GM20000 (cell line): ENCODE data around the gene MTX3.

ENCODE experiments used
- DNase-seq: peaks from one replicate; pipeline ENCODE4 v3.0.0; 2012; ENCODE audit warnings: low spot score
- CTCF ChIP-seq: IDR thresholded peaks from 2 replicates; pipeline ENCODE4 v1.5.1; 2012; ENCODE audit warnings: mild to moderate bottlenecking, control low read depth; ENCODE audit errors: extremely low read depth, missing control alignments

The MTX3 gene

GRCh38 chr5:80002677-80003076 is 11.6 kb upstream of the MTX3 start:
- no peak for DNase-seq
- no peak for TF ChIP-seq CTCF

- DNase-seq = no peak
- TF ChIP-seq CTCF = no peak
These were observed 8.7 kb upstream of the MTX3 start for GRCh38 chr5:79999722-80000121.

GRCh38 chr5:79992891-79993657 is 2.0 kb upstream of the MTX3 start:
- TF ChIP-seq CTCF = no peak
- no peak for DNase-seq

GRCh38 chr5:79990205-79990597 is 861 bp downstream of the MTX3 start:
- peak; percentile 52 for DNase-seq
- no peak for TF ChIP-seq CTCF

- no peak for DNase-seq
- TF ChIP-seq CTCF = no peak
These were observed 4.8 kb downstream of the MTX3 start for GRCh38 chr5:79986260-79986659.

GRCh38 chr5:79985288-79985687 is 5.8 kb downstream of the MTX3 start:
- TF ChIP-seq CTCF = no peak
- no peak for DNase-seq

GRCh38 chr5:79984363-79984762 is 6.7 kb downstream of the MTX3 start:
- no peak for TF ChIP-seq CTCF
- no peak for DNase-seq
